ENCODE data around the gene F2RL1.
"Not testable (repeated sequence)": the region's sequence is repeated elsewhere in the genome, so short reads cannot be mapped to it uniquely, and the experiment has no call there.

Gene F2RL1

GRCh38 chr5:76852772-76853171 is 33.9 kb downstream of the F2RL1 start:
- DNase-seq, result no peak

GRCh38 chr5:76853741-76854140 is 34.9 kb downstream of the F2RL1 start:
- peak; percentile 40 for DNase-seq

GRCh38 chr5:76854644-76855043 is 35.8 kb downstream of the F2RL1 start:
- DNase-seq, result no peak

GRCh38 chr5:76855501-76855900 is 36.7 kb downstream of the F2RL1 start:
- DNase-seq, result not testable (repeated sequence)

- peak; percentile 84 for DNase-seq
Observed at GRCh38 chr5:76855961-76856360, 37.1 kb downstream of the F2RL1 start.

GRCh38 chr5:76856800-76857199 is 38.0 kb downstream of the F2RL1 start:
- not testable (repeated sequence) for DNase-seq

GRCh38 chr5:76859591-76860247 is 40.9 kb downstream of the F2RL1 start:
- peak; percentile 43 for DNase-seq

GRCh38 chr5:76861612-76862011 is 42.8 kb downstream of the F2RL1 start:
- DNase-seq, result no peak

- DNase-seq, result no peak
Observed at GRCh38 chr5:76863001-76863400, 44.2 kb downstream of the F2RL1 start.

- DNase-seq, result no peak
Observed at GRCh38 chr5:76866503-76866902, 47.7 kb downstream of the F2RL1 start.

GRCh38 chr5:76867038-76867437 is 48.2 kb downstream of the F2RL1 start:
- no peak for DNase-seq

GRCh38 chr5:76867827-76868693 is 49.2 kb downstream of the F2RL1 start:
- peak; percentile 68 for DNase-seq

- DNase-seq, result no peak
Observed at GRCh38 chr5:76870046-76870445, 51.2 kb downstream of the F2RL1 start.

GRCh38 chr5:76874088-76874581 is 55.3 kb downstream of the F2RL1 start:
- DNase-seq, result no peak

All from inflammatory macrophage treated with lipopolysaccharide for 4 hours (primary cell).